Activated naive CD8-positive, alpha-beta T cell (primary cell): ENCODE measurements around the gene CCDC192.

Experiments
- H3K27ac Mint-ChIP-seq: one replicate; pipeline ENCODE4 v1.8.0; 2021; ENCODE audit warnings: mixed read lengths
- H3K27me3 Mint-ChIP-seq: one replicate; pipeline ENCODE4 v1.8.0; 2021; ENCODE audit warnings: mixed read lengths
- H3K36me3 Mint-ChIP-seq: one replicate; pipeline ENCODE4 v1.8.0; 2021; ENCODE audit warnings: mixed read lengths
- H3K4me1 Mint-ChIP-seq: one replicate; pipeline ENCODE4 v1.8.0; 2021; ENCODE audit warnings: low read depth, mixed read lengths
- H3K4me3 Mint-ChIP-seq: one replicate; pipeline ENCODE4 v1.8.0; 2021; ENCODE audit warnings: mild to moderate bottlenecking, mixed read lengths
- H3K9me3 Mint-ChIP-seq: one replicate; pipeline ENCODE4 v1.8.0; 2021; ENCODE audit warnings: low read depth, mixed read lengths

The CCDC192 gene

GRCh38 chr5:127957183-127957582 is 254.0 kb downstream of the CCDC192 start:
- Mint-ChIP-seq H3K27me3 (no peaks in the 10 kb centered on the region), H3K27ac (no peak overlapping the region), H3K9me3 (peaks cover 5% of the 10 kb centered on the region), H3K36me3 (peaks cover 23% of the 10 kb centered on the region), H3K4me1 (peaks cover 23% of the 10 kb centered on the region), H3K4me3 (no peak overlapping the region)

GRCh38 chr5:127957701-127958239 is 254.6 kb downstream of the CCDC192 start:
- Mint-ChIP-seq H3K27me3 (no peaks in the 10 kb centered on the region), H3K9me3 (peaks cover 5% of the 10 kb centered on the region), H3K27ac (no peak overlapping the region), H3K36me3 (peaks cover 23% of the 10 kb centered on the region), H3K4me3 (no peak overlapping the region), H3K4me1 (peaks cover 23% of the 10 kb centered on the region)

- no peaks in the 10 kb centered on the region for H3K27me3 Mint-ChIP-seq
- H3K4me3 Mint-ChIP-seq: no peak overlapping the region
- H3K36me3 Mint-ChIP-seq: peaks cover 19% of the 10 kb centered on the region
- peaks cover 23% of the 10 kb centered on the region for H3K4me1 Mint-ChIP-seq
- peaks cover 5% of the 10 kb centered on the region for H3K9me3 Mint-ChIP-seq
- no peak overlapping the region for H3K27ac Mint-ChIP-seq
These were observed 255.3 kb downstream of the CCDC192 start for GRCh38 chr5:127958421-127959011.

- no peak overlapping the region for H3K4me3 Mint-ChIP-seq
- H3K27me3 Mint-ChIP-seq: no peaks in the 10 kb centered on the region
- peaks cover 5% of the 10 kb centered on the region for H3K9me3 Mint-ChIP-seq
- H3K36me3 Mint-ChIP-seq: peaks cover 19% of the 10 kb centered on the region
- no peak overlapping the region for H3K27ac Mint-ChIP-seq
- peaks cover 23% of the 10 kb centered on the region for H3K4me1 Mint-ChIP-seq
These were observed 256.1 kb downstream of the CCDC192 start for GRCh38 chr5:127959152-127959764.

- H3K27ac Mint-ChIP-seq: no peak overlapping the region
These were observed 257.1 kb downstream of the CCDC192 start for GRCh38 chr5:127960270-127960691.

GRCh38 chr5:127961006-127961762 is 258.0 kb downstream of the CCDC192 start:
- H3K4me1 Mint-ChIP-seq: peaks cover 23% of the 10 kb centered on the region
- H3K9me3 Mint-ChIP-seq: peaks cover 6% of the 10 kb centered on the region
- peaks cover 20% of the 10 kb centered on the region for H3K36me3 Mint-ChIP-seq
- H3K27ac Mint-ChIP-seq: no peak overlapping the region
- H3K4me3 Mint-ChIP-seq: no peak overlapping the region
- H3K27me3 Mint-ChIP-seq: no peaks in the 10 kb centered on the region

More at GRCh38 chr5:127960270-127960691, 257.1 kb downstream of the CCDC192 start:
- Mint-ChIP-seq H3K9me3 (peaks cover 5% of the 10 kb centered on the region), H3K27me3 (no peaks in the 10 kb centered on the region), H3K36me3 (peaks cover 22% of the 10 kb centered on the region), H3K4me1 (peaks cover 23% of the 10 kb centered on the region), H3K4me3 (no peak overlapping the region)

GRCh38 chr5:127961763-127962145 is 258.6 kb downstream of the CCDC192 start:
- H3K27ac Mint-ChIP-seq: no peak overlapping the region
- no peaks in the 10 kb centered on the region for H3K27me3 Mint-ChIP-seq
- H3K4me1 Mint-ChIP-seq: peaks cover 23% of the 10 kb centered on the region
- H3K4me3 Mint-ChIP-seq: no peak overlapping the region
- H3K36me3 Mint-ChIP-seq: peaks cover 22% of the 10 kb centered on the region
- H3K9me3 Mint-ChIP-seq: peaks cover 4% of the 10 kb centered on the region

GRCh38 chr5:127962491-127962890 is 259.3 kb downstream of the CCDC192 start:
- Mint-ChIP-seq H3K27me3 (no peaks in the 10 kb centered on the region), H3K4me3 (no peak overlapping the region), H3K9me3 (peaks cover 4% of the 10 kb centered on the region), H3K4me1 (peaks cover 23% of the 10 kb centered on the region), H3K36me3 (peaks cover 22% of the 10 kb centered on the region), H3K27ac (no peak overlapping the region)

GRCh38 chr5:127963233-127963632 is 260.0 kb downstream of the CCDC192 start:
- no peak overlapping the region for H3K27ac Mint-ChIP-seq
- no peaks in the 10 kb centered on the region for H3K27me3 Mint-ChIP-seq
- H3K36me3 Mint-ChIP-seq: peaks cover 26% of the 10 kb centered on the region
- peaks cover 23% of the 10 kb centered on the region for H3K4me1 Mint-ChIP-seq
- H3K4me3 Mint-ChIP-seq: no peak overlapping the region
- peaks cover 4% of the 10 kb centered on the region for H3K9me3 Mint-ChIP-seq

- Mint-ChIP-seq H3K9me3 (peaks cover 4% of the 10 kb centered on the region), H3K36me3 (peaks cover 26% of the 10 kb centered on the region), H3K4me3 (no peak overlapping the region), H3K27ac (no peak overlapping the region), H3K27me3 (no peaks in the 10 kb centered on the region), H3K4me1 (peaks cover 21% of the 10 kb centered on the region)
These were observed 260.7 kb downstream of the CCDC192 start for GRCh38 chr5:127963931-127964330.

- H3K27ac Mint-ChIP-seq: no peak overlapping the region
- no peaks in the 10 kb centered on the region for H3K27me3 Mint-ChIP-seq
- H3K4me1 Mint-ChIP-seq: no peaks in the 10 kb centered on the region
- peaks cover 34% of the 10 kb centered on the region for H3K36me3 Mint-ChIP-seq
- peaks cover 4% of the 10 kb centered on the region for H3K9me3 Mint-ChIP-seq
- H3K4me3 Mint-ChIP-seq: no peak overlapping the region
These were observed 264.3 kb downstream of the CCDC192 start for GRCh38 chr5:127967323-127967982.

GRCh38 chr5:127967983-127968592 is 264.9 kb downstream of the CCDC192 start:
- no peaks in the 10 kb centered on the region for H3K27me3 Mint-ChIP-seq
- H3K4me1 Mint-ChIP-seq: no peaks in the 10 kb centered on the region
- no peak overlapping the region for H3K4me3 Mint-ChIP-seq
- peaks cover 4% of the 10 kb centered on the region for H3K9me3 Mint-ChIP-seq
- H3K27ac Mint-ChIP-seq: no peak overlapping the region
- H3K36me3 Mint-ChIP-seq: peaks cover 34% of the 10 kb centered on the region

- no peaks in the 10 kb centered on the region for H3K4me1 Mint-ChIP-seq
- no peak overlapping the region for H3K4me3 Mint-ChIP-seq
- H3K27me3 Mint-ChIP-seq: no peaks in the 10 kb centered on the region
- no peak overlapping the region for H3K27ac Mint-ChIP-seq
- H3K36me3 Mint-ChIP-seq: peaks cover 38% of the 10 kb centered on the region
- peaks cover 7% of the 10 kb centered on the region for H3K9me3 Mint-ChIP-seq
These were observed 265.8 kb downstream of the CCDC192 start for GRCh38 chr5:127969002-127969401.

- Mint-ChIP-seq H3K9me3 (peaks cover 7% of the 10 kb centered on the region), H3K4me3 (no peak overlapping the region)
These were observed 266.5 kb downstream of the CCDC192 start for GRCh38 chr5:127969651-127970050.

More at GRCh38 chr5:127969651-127970050, 266.5 kb downstream of the CCDC192 start:
- H3K36me3 Mint-ChIP-seq: peaks cover 37% of the 10 kb centered on the region
- no peaks in the 10 kb centered on the region for H3K4me1 Mint-ChIP-seq
- H3K27ac Mint-ChIP-seq: no peak overlapping the region
- no peaks in the 10 kb centered on the region for H3K27me3 Mint-ChIP-seq
